Stimulated activated CD4-positive, alpha-beta T cell treated with anti-CD3 and anti-CD28 coated beads, TNF-alpha, amount 100 ng/mL, for 48 hours (primary cell): ENCODE measurements around the gene CBX6.
"Not testable (repeated sequence)": the region's sequence is repeated elsewhere in the genome, so short reads cannot be mapped to it uniquely, and the experiment has no call there.

Experiments
- DNase-seq, 3 donors: peaks; one replicate each; pipeline ENCODE4 v3.0.0-alpha.2; 2020; ENCODE audit warnings: low read depth in 3 of 3

Gene CBX6

DNA sequence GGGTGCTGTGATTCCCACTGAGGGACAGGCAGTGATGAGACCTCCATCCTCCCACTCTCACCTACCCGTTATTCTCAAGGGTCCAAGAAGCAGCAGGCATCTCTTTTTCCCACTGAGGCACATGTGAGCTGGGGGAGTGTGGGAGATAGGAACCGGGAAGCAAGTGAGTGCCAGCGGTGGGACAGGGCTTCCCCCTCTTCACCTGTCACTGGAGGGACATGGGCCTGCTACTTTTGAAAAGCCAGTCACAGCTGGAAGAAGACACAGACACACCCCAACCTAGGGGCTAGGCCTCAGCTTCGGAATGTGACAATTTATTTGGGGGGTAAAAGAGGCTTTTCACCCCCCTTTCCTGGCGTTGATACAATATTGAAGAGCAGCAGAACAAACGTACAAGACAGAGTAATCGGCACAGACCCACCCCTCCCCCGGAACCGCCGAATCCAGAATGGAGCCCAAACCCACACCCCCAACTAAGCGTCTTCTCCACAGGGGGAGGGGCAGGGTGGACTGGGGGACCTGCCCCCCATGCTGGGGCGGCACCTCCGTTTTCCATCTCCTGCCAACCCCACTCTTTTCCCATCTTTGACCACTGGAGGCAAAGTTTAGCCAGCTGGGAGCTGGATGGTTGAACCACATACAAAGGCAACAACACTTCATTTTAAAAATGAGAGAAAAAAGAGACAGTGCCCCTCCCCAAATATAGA lies 10.7 kb downstream of the CBX6 start:
- no peak for DNase-seq

DNA sequence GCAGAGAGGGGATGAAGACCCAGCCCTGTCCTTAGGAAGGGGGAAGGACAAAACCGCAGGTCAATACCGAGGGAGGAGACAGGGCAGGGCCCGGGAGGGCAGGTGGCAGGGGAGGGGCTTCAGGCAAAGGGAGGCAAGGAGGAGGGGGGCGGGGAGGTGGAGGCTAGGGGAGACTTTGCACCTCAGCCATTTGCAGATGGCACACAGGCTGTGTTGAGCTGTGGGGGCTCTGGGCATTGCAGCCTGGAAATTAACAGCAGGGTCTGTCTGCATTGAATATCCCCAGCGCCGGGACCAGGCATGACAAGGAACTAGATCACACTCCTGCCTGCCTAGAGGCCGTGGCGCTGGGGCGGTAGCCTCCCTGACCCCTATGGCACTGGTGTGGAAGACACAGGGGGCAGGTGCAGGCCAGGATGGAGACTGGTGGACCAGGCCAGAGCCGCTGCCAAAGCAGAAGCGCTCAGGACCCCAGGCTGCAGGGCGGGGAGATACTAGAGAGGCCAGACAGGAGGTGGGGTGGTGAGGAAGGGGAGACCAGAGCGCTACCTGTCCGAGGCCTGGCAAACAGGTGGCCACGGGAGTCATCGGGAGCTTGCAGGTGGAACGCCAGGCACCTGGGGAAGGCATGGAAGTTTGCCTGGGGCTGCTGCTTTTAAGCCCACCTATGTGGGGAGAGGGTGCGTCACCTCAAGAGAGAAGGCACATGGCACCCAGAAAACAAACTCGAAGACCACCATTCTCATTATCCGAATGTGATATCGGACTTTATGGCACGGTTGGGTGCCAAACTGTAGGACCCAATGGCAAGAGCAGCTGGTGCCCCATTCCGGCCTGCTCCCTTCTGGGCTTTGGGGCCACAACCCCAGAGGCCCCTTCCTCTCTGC lies 11.5 kb downstream of the CBX6 start:
- DNase-seq: no peak

GRCh38 chr22:38859581-38860282 lies 12.3 kb downstream of the CBX6 start:
- no peak for DNase-seq

- DNase-seq: no peak
Observed at GRCh38 chr22:38858492-38858891, 13.5 kb downstream of the CBX6 start.

GRCh38 chr22:38854476-38854875 lies 17.5 kb downstream of the CBX6 start:
- DNase-seq: not testable (repeated sequence)

GRCh38 chr22:38853883-38854282 lies 18.1 kb downstream of the CBX6 start:
- not testable (repeated sequence) for DNase-seq

- no peak for DNase-seq
Observed at GRCh38 chr22:38853196-38853651, 18.8 kb downstream of the CBX6 start.

GRCh38 chr22:38852522-38852921 lies 19.5 kb downstream of the CBX6 start:
- DNase-seq: no peak

DNA sequence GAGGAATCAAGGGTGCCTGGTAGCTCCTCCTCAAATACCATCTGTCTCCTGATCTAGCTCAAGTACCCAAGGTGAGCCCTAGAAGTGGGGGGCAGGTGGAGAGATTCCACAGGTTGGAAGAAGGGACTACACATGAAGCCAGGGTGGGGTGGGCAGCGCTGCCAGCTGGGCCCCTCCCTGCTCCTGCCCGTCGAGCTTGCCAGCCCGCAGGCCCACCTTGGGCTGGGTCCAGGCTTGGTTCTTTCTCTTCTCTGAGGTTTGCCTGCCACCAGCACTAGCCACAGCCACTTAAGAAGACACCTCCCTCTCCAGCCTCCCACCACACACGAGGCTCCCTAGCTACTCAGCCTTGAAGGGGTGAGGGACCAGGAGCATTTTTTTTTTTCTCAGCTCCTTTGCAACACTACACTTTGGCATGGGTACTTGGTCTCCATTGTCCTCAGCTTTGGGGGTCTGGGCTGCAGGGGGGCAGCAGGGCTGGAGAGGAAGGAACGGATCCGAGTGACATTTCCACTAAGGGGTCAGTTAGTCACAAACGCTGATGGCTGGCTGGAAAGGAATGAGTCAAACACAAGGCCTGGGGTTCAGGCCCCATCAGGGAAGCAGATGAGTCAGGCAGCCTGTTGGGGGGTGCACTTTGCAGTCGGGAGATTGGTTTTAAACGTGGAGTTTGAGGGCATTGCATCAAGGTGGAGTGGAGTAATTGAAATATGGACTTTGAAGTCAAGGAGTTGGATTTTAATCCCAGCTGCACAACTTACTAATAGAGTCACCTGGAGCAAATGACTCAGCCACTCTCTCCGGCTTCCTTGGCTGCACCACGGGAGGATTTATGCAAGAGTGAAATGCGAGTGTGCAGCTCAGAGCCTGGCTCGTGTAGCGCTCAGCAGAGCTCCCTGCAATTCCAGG lies 20.8 kb downstream of the CBX6 start:
- DNase-seq: no peak

DNA sequence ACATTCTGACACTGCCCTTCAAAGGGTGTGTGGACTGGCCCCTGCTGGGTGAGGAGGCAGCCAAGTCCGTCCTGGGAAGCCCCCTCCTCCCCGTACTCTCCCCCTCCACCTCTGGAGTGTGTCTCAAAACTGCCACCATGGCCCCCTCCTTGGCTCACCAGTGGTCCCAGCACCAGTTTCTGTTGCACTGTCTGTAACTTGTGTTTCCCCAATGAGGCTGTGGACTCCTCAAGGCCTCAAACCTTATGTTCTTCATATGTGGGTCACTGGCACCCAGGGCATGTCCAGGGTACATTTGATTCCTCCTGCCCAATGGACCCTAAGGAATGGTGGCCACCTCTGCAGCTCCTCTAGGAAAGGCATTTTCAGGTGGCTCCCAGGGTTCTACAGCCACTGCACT lies 21.6 kb downstream of the CBX6 start:
- DNase-seq: no peak

DNA sequence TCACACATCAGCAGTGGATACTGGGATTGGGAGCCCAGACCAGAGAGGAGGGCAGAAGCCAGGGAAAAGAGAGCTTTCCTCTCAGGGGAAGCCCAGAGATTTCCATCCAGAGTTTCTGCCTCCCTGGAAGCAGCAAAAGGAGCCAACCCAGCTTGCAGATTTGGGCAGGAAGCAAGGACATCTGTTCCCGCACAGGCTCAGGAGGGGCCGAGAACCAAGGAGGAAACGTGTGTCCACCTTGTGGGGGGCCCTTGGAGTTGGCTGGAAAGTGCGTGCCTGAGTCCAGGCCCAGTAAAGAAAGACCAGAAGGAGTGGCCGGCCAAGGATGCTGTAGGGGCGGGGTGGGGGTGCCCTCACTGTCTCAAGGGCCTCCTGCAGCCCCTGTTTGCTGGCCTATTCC lies 22.2 kb downstream of the CBX6 start:
- no peak for DNase-seq

DNA sequence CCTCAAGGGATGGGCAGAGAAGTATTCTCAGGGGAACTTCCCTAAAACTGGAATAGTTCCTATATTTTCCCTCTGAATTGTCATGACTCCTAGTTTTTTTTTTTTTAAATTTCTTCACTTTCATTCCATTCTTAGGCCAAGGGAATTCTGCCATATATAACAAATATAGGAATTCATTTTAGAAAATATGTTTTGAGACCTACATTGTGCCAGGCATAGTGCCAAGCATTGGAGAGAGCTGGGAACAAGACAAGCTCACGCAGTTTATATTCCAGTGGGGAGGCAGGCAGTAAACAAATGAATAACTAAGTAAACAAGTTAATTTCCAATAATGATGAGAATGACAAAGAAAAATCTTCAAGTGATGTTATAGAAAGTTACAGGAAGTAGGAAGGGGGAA lies 25.6 kb downstream of the CBX6 start:
- DNase-seq: no peak

DNA sequence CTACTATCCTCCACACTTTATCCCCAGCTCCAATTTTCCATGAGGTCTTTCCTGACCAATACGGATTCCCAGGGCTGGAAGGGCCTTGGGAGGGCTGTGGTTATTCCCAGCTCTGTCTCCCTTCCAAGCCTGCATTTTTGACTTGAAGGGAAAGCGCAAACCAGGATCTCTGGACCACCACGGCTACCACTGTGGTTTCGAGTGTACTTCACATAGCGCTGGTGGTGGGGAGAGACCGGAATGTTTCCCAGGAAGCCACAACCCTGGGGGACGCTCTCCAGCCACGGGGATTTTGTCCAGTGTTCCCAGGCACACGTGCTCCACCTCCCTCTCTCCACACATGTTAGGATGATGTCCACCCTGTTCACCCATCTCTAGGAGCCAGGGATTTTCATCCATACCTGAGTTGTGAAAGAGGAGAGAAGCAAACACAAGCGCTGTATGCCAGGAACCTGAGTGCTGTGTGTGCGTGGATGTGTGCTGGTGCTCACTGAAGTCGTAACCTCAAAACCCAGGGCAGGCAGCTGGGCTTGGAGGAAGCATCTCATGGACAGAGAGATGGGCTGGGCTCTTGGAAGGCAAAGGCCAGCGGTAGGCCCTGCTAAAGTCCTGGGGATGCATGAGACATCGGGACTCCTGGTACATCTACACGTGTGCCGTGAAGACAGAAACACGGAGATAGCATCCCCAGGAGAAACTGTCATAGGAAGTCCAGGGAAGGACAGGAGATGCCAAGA lies 26.8 kb downstream of the CBX6 start:
- DNase-seq: no peak

GRCh38 chr22:38844315-38845003 lies 27.6 kb downstream of the CBX6 start:
- no peak for DNase-seq

- peak in 1 of 3 donors; percentile 33 for DNase-seq
Observed at GRCh38 chr22:38843657-38844314, 28.2 kb downstream of the CBX6 start, which contains the start of gene NPTXR. Gene NPTXR (minus strand): TSS chr22:38844028.

DNA sequence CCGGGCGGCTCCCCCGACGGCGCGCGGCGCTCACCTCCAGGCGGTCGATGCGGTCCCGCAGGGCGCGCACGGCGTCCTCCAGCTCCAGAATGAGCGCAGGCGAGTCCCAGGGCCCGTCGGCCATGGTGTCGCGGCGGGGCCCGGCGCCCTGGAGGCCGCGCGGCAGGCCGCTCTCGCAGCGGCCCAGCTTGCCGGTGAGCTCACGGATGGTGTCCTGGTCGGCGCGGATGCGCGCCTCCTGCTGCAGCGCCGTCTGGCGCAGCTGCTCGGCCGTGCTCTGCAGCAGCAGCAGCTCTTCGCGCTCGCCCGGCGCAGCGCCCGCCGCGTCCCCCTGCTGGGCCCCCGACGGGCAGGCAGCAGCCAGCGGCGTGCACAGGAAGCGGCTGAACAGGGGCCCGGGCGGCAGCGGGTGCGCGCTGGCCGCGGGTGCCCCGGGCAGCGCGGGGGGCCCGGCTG lies 28.8 kb downstream of the CBX6 start:
- DNase-seq: peak; percentile 14 to 42 (median 27)

GRCh38 chr22:38842512-38843200 lies 29.4 kb downstream of the CBX6 start:
- no peak for DNase-seq

DNA sequence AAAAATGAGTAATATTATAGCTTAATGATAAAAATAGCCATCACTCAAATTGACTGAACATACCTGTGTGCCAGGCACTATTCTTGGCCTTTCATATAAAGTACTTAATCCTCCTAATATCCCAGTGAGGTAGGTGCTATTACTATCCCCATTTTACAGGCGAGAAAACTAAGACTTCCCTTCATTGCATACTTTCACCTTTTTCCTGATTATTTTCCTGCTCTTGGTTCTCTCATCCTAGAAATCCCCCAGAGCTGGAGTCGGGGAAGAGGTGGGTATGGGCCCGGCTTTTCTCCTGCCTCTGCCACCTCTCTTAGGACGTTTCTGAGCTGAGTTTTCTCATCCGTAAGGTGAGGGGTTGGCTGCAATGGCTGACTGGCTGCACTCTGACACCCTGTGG lies 30.4 kb downstream of the CBX6 start:
- no peak for DNase-seq

GRCh38 chr22:38841211-38841610 lies 30.8 kb downstream of the CBX6 start:
- no peak for DNase-seq
